SK-N-DZ (cell line): ENCODE results near the gene MTG2.

Source experiments
- DNase-seq: peaks from one replicate; pipeline ENCODE4 v3.0.0-alpha.2; 2015; ENCODE audit warnings: low spot score

MTG2 gene

DNA sequence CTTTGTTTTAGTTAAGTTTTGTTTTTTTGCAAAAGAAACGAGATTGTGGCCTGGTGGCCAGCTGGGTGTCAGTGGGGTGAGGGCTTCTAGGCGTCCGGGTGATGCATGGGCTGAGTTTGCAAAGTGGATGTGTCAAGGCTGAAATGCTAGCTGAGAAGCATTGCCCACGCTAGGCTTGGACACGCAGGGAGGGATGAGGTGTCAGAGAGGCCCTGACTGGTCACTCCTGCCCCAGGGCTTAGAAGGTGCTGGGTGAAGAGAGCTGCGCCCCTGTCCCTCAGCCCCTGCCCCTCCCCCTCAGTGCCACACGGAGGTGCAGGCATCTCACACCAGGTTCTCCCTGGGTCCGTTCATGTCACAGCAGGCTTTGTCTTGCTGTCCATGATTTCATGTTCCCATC lies 63.6 kb downstream of the MTG2 start:
- DNase-seq: no peak

GRCh38 chr20:62246872-62247652 lies 64.2 kb downstream of the MTG2 start:
- no peak for DNase-seq

DNA sequence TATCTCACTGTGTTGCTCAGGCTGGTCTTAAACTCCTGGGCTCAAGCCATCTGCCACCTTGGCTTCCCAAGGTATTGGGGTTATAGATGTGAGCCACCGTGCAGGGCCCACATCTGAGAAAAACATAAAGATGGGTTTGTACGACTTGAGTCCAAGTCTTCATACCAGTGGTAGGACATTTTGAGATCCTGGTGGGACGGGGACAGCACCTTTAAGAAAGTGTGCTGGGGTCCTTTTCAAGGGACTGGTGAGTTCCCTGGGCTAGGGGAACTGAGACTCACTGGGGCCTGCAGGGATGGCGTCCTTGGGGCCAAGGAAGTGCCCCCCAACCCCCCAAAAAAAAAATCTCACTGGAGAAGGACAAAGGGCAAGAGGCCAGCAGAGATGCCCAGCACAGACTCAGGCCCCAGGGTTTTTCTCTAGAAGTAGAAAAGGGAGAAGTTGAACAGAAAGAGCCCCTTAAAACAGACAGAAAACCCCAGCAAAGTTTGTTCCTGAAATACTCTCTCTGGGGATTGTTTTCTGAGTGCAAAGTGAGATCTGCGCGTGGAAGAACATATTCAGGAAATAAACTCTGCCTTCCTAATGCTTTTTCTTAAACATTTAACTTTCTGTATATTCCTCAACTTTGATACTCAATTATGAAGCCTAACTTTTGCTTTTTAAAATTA lies 66.2 kb downstream of the MTG2 start:
- DNase-seq: no peak

- DNase-seq: no peak
Measured at GRCh38 chr20:62252342-62252966, 69.6 kb downstream of the MTG2 start.
